HEK293 (cell line): ENCODE measurements around the gene CCDC34.

Source experiments
- CTCF ChIA-PET: fragments of 350-600 bp; formaldehyde crosslinking; extraction: SDS; loops from one replicate; lab custom pipeline; 2021; ENCODE audit warnings: antibody characterized with exemption; lab: Yijun Ruan, JAX
- POLR2A ChIA-PET: fragments of 300-600 bp; formaldehyde crosslinking; extraction: SDS; loops from one replicate; lab custom pipeline; 2020; ENCODE audit warnings: antibody characterized with exemption, inconsistent platforms; lab: Yijun Ruan, JAX
- H3K27ac ChIP-seq: fragments of 200-500 bp; sonication (Bioruptor generic); 2 replicates; pipeline ENCODE4 v1.5.1; 2014; ENCODE audit warnings: low read depth, low read length, control low read depth, inconsistent platforms; ENCODE audit errors: extremely low read depth
- H3K36me3 ChIP-seq, 2 experiments: fragments of 200-500 bp in 1 of 2; sonication (Bioruptor generic) in 1 of 2; 1 replicate in 1 of 2; 2 replicates in 1 of 2; pipeline ENCODE4 v1.5.1; 2014 to 2017; ENCODE audit warnings: inconsistent platforms in 2 of 2, low read length in 2 of 2; ENCODE audit not compliant: control insufficient read depth in 2 of 2, insufficient read depth in 1 of 2
- H3K4me1 ChIP-seq: fragments of 200-500 bp; sonication (Bioruptor generic); 2 replicates; pipeline ENCODE4 v1.5.1; 2014; ENCODE audit warnings: mild to moderate bottlenecking, low read length, inconsistent platforms; ENCODE audit not compliant: control insufficient read depth, insufficient read depth
- H3K4me3 ChIP-seq: 2 replicates; pipeline ENCODE4 v1.5.1; 2011; ENCODE audit warnings: low read depth, mild to moderate bottlenecking, control low read depth, low read length, moderate library complexity
- H3K9me3 ChIP-seq: fragments of 200-500 bp; sonication (Bioruptor generic); 2 replicates; pipeline ENCODE4 v1.5.1; 2014; ENCODE audit warnings: low read depth, low read length, inconsistent platforms; ENCODE audit not compliant: control insufficient read depth, insufficient read depth
- GLIS1 ChIP-seq: fragments of 450-650 bp; formaldehyde crosslinking; IDR thresholded peaks from 2 replicates; pipeline ENCODE4 v1.5.1; 2016; ENCODE audit warnings: missing biosample characterization, missing genetic modification characterization
- IKZF3 ChIP-seq: fragments of 450-650 bp; IDR thresholded peaks from 2 replicates; pipeline ENCODE4 v1.5.0; 2018; ENCODE audit warnings: missing biosample characterization, mild to moderate bottlenecking, missing genetic modification characterization, moderate library complexity
- KLF8 ChIP-seq: fragments of 450-650 bp; formaldehyde crosslinking; IDR thresholded peaks from 2 replicates; pipeline ENCODE4 v1.5.1; 2016; ENCODE audit warnings: missing biosample characterization, missing genetic modification characterization
- OVOL3 ChIP-seq: fragments of 450-650 bp; formaldehyde crosslinking; IDR thresholded peaks from 2 replicates; pipeline ENCODE4 v1.5.1; 2016; ENCODE audit warnings: missing biosample characterization, missing genetic modification characterization
- SALL2 ChIP-seq: fragments of 450-650 bp; formaldehyde crosslinking; IDR thresholded peaks from 2 replicates; pipeline ENCODE4 v1.5.0; 2017; ENCODE audit warnings: missing biosample characterization, mild to moderate bottlenecking, missing genetic modification characterization, borderline replicate concordance
- SP7 ChIP-seq: fragments of 450-650 bp; formaldehyde crosslinking; IDR thresholded peaks from 2 replicates; pipeline ENCODE4 v1.5.1; 2016; ENCODE audit warnings: missing biosample characterization, missing genetic modification characterization
- WT1 ChIP-seq: fragments of 450-650 bp; formaldehyde crosslinking; IDR thresholded peaks from 2 replicates; pipeline ENCODE4 v1.5.1; 2016; ENCODE audit warnings: missing biosample characterization, missing genetic modification characterization
- ZBTB1 ChIP-seq: fragments of 450-650 bp; formaldehyde crosslinking; IDR thresholded peaks from 2 replicates; pipeline ENCODE4 v1.5.1; 2016; ENCODE audit warnings: missing biosample characterization, missing genetic modification characterization
- ZBTB20 ChIP-seq: fragments of 450-650 bp; formaldehyde crosslinking; IDR thresholded peaks from 2 replicates; pipeline ENCODE4 v1.5.1; 2016; ENCODE audit warnings: missing biosample characterization, missing genetic modification characterization
- ZBTB8A ChIP-seq: fragments of 450-650 bp; formaldehyde crosslinking; IDR thresholded peaks from 2 replicates; pipeline ENCODE4 v1.5.1; 2016; ENCODE audit warnings: missing biosample characterization, missing genetic modification characterization
- ZFP37 ChIP-seq: fragments of 450-650 bp; formaldehyde crosslinking; IDR thresholded peaks from 2 replicates; pipeline ENCODE4 v1.5.1; 2016; ENCODE audit warnings: missing biosample characterization, missing genetic modification characterization
- ZFP69B ChIP-seq: fragments of 450-650 bp; formaldehyde crosslinking; IDR thresholded peaks from 2 replicates; pipeline ENCODE4 v1.5.1; 2016; ENCODE audit warnings: missing biosample characterization, missing genetic modification characterization
- ZNF132 ChIP-seq: fragments of 450-650 bp; formaldehyde crosslinking; IDR thresholded peaks from 2 replicates; pipeline ENCODE4 v1.5.1; 2017; ENCODE audit warnings: missing biosample characterization, missing genetic modification characterization, borderline replicate concordance
- ZNF133 ChIP-seq: fragments of 450-650 bp; formaldehyde crosslinking; IDR thresholded peaks from 2 replicates; pipeline ENCODE4 v1.5.1; 2016; ENCODE audit warnings: missing biosample characterization, missing genetic modification characterization
- ZNF157 ChIP-seq: fragments of 450-650 bp; formaldehyde crosslinking; IDR thresholded peaks from 2 replicates; pipeline ENCODE4 v1.5.1; 2016; ENCODE audit warnings: missing biosample characterization, missing genetic modification characterization
- ZNF223 ChIP-seq: fragments of 450-650 bp; formaldehyde crosslinking; IDR thresholded peaks from 2 replicates; pipeline ENCODE4 v1.5.1; 2016; ENCODE audit warnings: missing biosample characterization, missing genetic modification characterization
- ZNF426 ChIP-seq: fragments of 450-650 bp; formaldehyde crosslinking; IDR thresholded peaks from 2 replicates; pipeline ENCODE4 v1.5.1; 2017; ENCODE audit warnings: missing biosample characterization, missing genetic modification characterization, mild to moderate bottlenecking, inconsistent platforms, moderate library complexity
- ZNF473 ChIP-seq: fragments of 450-650 bp; formaldehyde crosslinking; IDR thresholded peaks from 2 replicates; pipeline ENCODE4 v1.5.1; 2017; ENCODE audit warnings: missing biosample characterization, missing genetic modification characterization
- ZNF501 ChIP-seq: fragments of 450-650 bp; formaldehyde crosslinking; IDR thresholded peaks from 2 replicates; pipeline ENCODE4 v1.5.1; 2016; ENCODE audit warnings: missing biosample characterization, missing genetic modification characterization
- ZNF510 ChIP-seq: fragments of 450-650 bp; formaldehyde crosslinking; IDR thresholded peaks from 2 replicates; pipeline ENCODE4 v1.5.1; 2018; ENCODE audit warnings: mild to moderate bottlenecking, missing genetic modification characterization, missing biosample characterization; ENCODE audit not compliant: insufficient replicate concordance
- ZNF529 ChIP-seq: fragments of 450-650 bp; formaldehyde crosslinking; IDR thresholded peaks from 2 replicates; pipeline ENCODE4 v1.5.1; 2017; ENCODE audit warnings: missing genetic modification characterization, missing biosample characterization; ENCODE audit not compliant: insufficient replicate concordance
- ZNF544 ChIP-seq: fragments of 450-650 bp; formaldehyde crosslinking; IDR thresholded peaks from 2 replicates; pipeline ENCODE4 v1.5.0; 2017; ENCODE audit warnings: missing biosample characterization, missing genetic modification characterization
- ZNF747 ChIP-seq: fragments of 450-650 bp; formaldehyde crosslinking; IDR thresholded peaks from 2 replicates; pipeline ENCODE4 v1.5.1; 2016; ENCODE audit warnings: missing biosample characterization, missing genetic modification characterization
- ZNF837 ChIP-seq: fragments of 450-650 bp; formaldehyde crosslinking; IDR thresholded peaks from 2 replicates; pipeline ENCODE4 v1.5.1; 2016; ENCODE audit warnings: missing biosample characterization, missing genetic modification characterization
- ZNF843 ChIP-seq: fragments of 450-650 bp; formaldehyde crosslinking; IDR thresholded peaks from 2 replicates; pipeline ENCODE4 v1.5.1; 2016; ENCODE audit warnings: missing biosample characterization, missing genetic modification characterization
- ZSCAN30 ChIP-seq: fragments of 450-650 bp; IDR thresholded peaks from 2 replicates; pipeline ENCODE4 v1.5.1; 2018; ENCODE audit warnings: missing biosample characterization, mild to moderate bottlenecking, missing genetic modification characterization, moderate library complexity
- TF ChIP-seq, protein P1 (sequence below): fragments of 450-650 bp; formaldehyde crosslinking; IDR thresholded peaks from 2 replicates; pipeline ENCODE4 v1.5.1; 2016; ENCODE audit warnings: missing biosample characterization, missing genetic modification characterization
- TF ChIP-seq, protein P2 (sequence below): fragments of 450-650 bp; formaldehyde crosslinking; IDR thresholded peaks from 2 replicates; pipeline ENCODE4 v1.5.1; 2016; ENCODE audit warnings: missing biosample characterization, missing genetic modification characterization
- TF ChIP-seq, protein P3 (sequence below): fragments of 450-650 bp; formaldehyde crosslinking; IDR thresholded peaks from 2 replicates; pipeline ENCODE4 v1.5.1; 2016; ENCODE audit warnings: missing biosample characterization, missing genetic modification characterization
- TF ChIP-seq, protein P4 (sequence below): fragments of 450-650 bp; formaldehyde crosslinking; IDR thresholded peaks from 2 replicates; pipeline ENCODE4 v1.5.0; 2017; ENCODE audit warnings: missing biosample characterization, missing genetic modification characterization, borderline replicate concordance

The CCDC34 gene, protein sequence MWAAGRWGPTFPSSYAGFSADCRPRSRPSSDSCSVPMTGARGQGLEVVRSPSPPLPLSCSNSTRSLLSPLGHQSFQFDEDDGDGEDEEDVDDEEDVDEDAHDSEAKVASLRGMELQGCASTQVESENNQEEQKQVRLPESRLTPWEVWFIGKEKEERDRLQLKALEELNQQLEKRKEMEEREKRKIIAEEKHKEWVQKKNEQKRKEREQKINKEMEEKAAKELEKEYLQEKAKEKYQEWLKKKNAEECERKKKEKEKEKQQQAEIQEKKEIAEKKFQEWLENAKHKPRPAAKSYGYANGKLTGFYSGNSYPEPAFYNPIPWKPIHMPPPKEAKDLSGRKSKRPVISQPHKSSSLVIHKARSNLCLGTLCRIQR

DNA sequence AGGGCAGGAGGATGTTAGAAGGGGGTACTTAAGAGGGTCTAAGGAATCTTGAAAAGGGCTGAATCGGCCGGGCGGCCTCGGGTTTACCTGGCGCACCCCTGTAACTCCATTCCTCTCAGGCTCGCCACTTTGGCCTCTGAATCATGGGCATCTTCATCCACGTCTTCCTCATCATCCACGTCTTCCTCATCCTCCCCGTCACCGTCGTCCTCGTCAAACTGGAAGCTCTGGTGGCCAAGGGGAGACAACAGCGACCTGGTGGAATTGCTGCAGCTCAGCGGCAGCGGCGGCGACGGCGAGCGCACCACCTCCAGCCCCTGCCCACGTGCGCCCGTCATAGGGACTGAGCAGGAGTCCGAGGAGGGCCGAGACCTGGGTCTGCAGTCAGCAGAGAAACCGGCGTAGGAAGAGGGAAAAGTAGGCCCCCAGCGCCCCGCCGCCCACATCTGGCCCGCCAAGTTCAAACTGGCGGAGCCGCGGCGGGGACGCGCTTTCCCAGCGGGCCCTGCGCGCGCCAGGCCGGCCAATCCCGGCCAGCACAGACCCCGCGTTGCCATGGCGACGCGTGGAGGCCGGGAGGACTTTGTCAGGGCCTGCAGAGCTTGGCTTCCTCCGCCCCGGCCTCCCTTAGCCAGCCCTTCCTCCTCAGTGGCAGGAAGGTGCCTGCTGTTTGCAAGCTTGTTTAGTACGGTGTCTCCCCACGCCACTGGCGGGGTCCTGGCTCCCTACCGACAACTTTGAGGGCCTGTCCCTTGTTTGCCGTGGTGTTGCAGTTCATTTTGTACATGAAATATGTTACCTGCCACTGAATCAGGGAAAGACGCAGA, at the start of gene CCDC34:
CCDC34 (minus strand) TSS at position 467 of the 827 bp plus-strand sequence; CDS start at position 446, 21 bp downstream.
- H3K9me3 ChIP-seq, result no peaks in the 10 kb centered on the region; the same call in 1 of the 2 replicates
- no peaks in the 10 kb centered on the region for H3K4me1 ChIP-seq
- POLR2A ChIA-PET, result interaction anchor here (0.6 to 1.4 kb wide), 6 partner anchors 32 to 167 kb away, joined by 3 to 6 read pairs (median 3); partner anchors contain the start of gene LGR4
- peak within 1 kb of the TSS; percentile 55; the same call in 1 of the 2 replicates for H3K27ac ChIP-seq
- H3K36me3 ChIP-seq, result peaks cover 0 to 18% of the 10 kb centered on the region in 2 experiments; a peak in 1 of 3 replicates
- H3K4me3 ChIP-seq, result peak within 1 kb of the TSS; percentile 98
- CTCF ChIA-PET, result interaction anchor here (0.7 to 1.0 kb wide), 2 partner anchors 15 to 67 kb away, joined by 3 to 4 read pairs; no protein-coding TSS in a partner anchor
- no peak for TF ChIP-seq ZNF426
- no peak for TF ChIP-seq ZBTB1 (tag by site-specific recombination)
- no peak for TF ChIP-seq ZNF223 (tag by site-specific recombination)
- peak; percentile 88 for TF ChIP-seq ZBTB8A (tag by site-specific recombination)
- TF ChIP-seq ZNF510 (tag by site-specific recombination), result no peak
- TF ChIP-seq ZNF157 (tag by site-specific recombination), result no peak
- peak; percentile 91 for TF ChIP-seq ZNF501 (tag by site-specific recombination)
- TF ChIP-seq ZBTB20 (tag by site-specific recombination), result peak; percentile 66; the same call in 1 of the 2 replicates
- TF ChIP-seq SALL2 (tag by site-specific recombination), result no peak
- TF ChIP-seq, protein P1, sequence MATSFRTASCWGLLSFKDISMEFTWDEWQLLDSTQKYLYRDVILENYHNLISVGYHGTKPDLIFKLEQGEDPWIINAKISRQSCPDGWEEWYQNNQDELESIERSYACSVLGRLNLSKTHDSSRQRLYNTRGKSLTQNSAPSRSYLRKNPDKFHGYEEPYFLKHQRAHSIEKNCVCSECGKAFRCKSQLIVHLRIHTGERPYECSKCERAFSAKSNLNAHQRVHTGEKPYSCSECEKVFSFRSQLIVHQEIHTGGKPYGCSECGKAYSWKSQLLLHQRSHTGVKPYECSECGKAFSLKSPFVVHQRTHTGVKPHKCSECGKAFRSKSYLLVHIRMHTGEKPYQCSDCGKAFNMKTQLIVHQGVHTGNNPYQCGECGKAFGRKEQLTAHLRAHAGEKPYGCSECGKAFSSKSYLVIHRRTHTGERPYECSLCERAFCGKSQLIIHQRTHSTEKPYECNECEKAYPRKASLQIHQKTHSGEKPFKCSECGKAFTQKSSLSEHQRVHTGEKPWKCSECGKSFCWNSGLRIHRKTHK, result no peak
- 0 out of 2 replicates have a peak, but pooled peaks have one; percentile 27 for TF ChIP-seq ZFP69B (tag by site-specific recombination)
- TF ChIP-seq ZNF132, result no peak
- TF ChIP-seq SP7 (tag by site-specific recombination), result peak; percentile 59; the same call in 1 of the 2 replicates
- peak; percentile 79; the same call in 1 of the 2 replicates for TF ChIP-seq ZFP37 (tag by site-specific recombination)
- TF ChIP-seq GLIS1 (tag by site-specific recombination), result peak; percentile 22; the same call in 1 of the 2 replicates
- TF ChIP-seq KLF8 (tag by site-specific recombination), result peak; percentile 42; the same call in 1 of the 2 replicates
- TF ChIP-seq OVOL3 (tag by site-specific recombination), result no peak
- no peak for TF ChIP-seq ZNF473 (tag by site-specific recombination)
- TF ChIP-seq, protein P2, sequence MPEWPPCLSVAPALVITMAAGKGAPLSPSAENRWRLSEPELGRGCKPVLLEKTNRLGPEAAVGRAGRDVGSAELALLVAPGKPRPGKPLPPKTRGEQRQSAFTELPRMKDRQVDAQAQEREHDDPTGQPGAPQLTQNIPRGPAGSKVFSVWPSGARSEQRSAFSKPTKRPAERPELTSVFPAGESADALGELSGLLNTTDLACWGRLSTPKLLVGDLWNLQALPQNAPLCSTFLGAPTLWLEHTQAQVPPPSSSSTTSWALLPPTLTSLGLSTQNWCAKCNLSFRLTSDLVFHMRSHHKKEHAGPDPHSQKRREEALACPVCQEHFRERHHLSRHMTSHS, result no peak
- TF ChIP-seq, protein P3, sequence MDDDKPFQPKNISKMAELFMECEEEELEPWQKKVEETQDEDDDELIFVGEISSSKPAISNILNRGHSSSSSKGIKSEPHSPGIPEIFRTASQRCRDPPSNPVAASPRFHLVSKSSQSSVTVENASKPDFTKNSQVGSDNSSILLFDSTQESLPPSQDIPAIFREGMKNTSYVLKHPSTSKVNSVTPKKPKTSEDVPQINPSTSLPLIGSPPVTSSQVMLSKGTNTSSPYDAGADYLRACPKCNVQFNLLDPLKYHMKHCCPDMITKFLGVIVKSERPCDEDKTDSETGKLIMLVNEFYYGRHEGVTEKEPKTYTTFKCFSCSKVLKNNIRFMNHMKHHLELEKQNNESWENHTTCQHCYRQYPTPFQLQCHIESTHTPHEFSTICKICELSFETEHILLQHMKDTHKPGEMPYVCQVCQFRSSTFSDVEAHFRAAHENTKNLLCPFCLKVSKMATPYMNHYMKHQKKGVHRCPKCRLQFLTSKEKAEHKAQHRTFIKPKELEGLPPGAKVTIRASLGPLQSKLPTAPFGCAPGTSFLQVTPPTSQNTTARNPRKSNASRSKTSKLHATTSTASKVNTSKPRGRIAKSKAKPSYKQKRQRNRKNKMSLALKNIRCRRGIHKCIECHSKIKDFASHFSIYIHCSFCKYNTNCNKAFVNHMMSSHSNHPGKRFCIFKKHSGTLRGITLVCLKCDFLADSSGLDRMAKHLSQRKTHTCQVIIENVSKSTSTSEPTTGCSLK, result no peak
- TF ChIP-seq ZNF843 (tag by site-specific recombination), result peak; percentile 24; the same call in 1 of the 2 replicates
- TF ChIP-seq ZSCAN30, result peak; percentile 55
- no peak for TF ChIP-seq ZNF529 (tag by site-specific recombination)
- TF ChIP-seq, protein P4, sequence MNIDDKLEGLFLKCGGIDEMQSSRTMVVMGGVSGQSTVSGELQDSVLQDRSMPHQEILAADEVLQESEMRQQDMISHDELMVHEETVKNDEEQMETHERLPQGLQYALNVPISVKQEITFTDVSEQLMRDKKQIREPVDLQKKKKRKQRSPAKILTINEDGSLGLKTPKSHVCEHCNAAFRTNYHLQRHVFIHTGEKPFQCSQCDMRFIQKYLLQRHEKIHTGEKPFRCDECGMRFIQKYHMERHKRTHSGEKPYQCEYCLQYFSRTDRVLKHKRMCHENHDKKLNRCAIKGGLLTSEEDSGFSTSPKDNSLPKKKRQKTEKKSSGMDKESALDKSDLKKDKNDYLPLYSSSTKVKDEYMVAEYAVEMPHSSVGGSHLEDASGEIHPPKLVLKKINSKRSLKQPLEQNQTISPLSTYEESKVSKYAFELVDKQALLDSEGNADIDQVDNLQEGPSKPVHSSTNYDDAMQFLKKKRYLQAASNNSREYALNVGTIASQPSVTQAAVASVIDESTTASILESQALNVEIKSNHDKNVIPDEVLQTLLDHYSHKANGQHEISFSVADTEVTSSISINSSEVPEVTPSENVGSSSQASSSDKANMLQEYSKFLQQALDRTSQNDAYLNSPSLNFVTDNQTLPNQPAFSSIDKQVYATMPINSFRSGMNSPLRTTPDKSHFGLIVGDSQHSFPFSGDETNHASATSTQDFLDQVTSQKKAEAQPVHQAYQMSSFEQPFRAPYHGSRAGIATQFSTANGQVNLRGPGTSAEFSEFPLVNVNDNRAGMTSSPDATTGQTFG (tag by site-specific recombination), result no peak
- no peak for TF ChIP-seq IKZF3 (tag by site-specific recombination)
- TF ChIP-seq WT1 (tag by site-specific recombination), result no peak
- TF ChIP-seq ZNF544 (tag by site-specific recombination), result no peak
- TF ChIP-seq ZNF747 (tag by site-specific recombination), result no peak
- TF ChIP-seq ZNF133 (tag by site-specific recombination), result 0 out of 2 replicates have a peak, but pooled peaks have one; percentile 10
- no peak for TF ChIP-seq ZNF837 (tag by site-specific recombination)
